SJCRH30 (cell line): ENCODE data around the gene C1QTNF5. TPM values are rescaled to one million over a fixed set of nuclear protein-coding genes. Genes with fewer than 3 reads are reported as not detected.
"Not testable (repeated sequence)": the region's sequence is repeated elsewhere in the genome, so short reads cannot be mapped to it uniquely, and the experiment has no call there.

Experiments used
- DNase-seq, 2 experiments: peaks; one replicate each; pipeline ENCODE4 v3.0.0-alpha.2; 2015 to 2020
- H3K27ac ChIP-seq: fragments of 250-450 bp; sonication (Bioruptor Pico); 2 replicates; pipeline ENCODE4 v1.5.1; 2020; ENCODE audit warnings: mild to moderate bottlenecking, moderate library complexity
- H3K27me3 ChIP-seq: fragments of 250-450 bp; sonication (Bioruptor Pico); 2 replicates; pipeline ENCODE4 v1.5.1; 2020; ENCODE audit warnings: mild to moderate bottlenecking, moderate library complexity
- H3K36me3 ChIP-seq: fragments of 250-450 bp; sonication (Bioruptor Pico); 2 replicates; pipeline ENCODE4 v1.5.1; 2020; ENCODE audit warnings: mild to moderate bottlenecking, moderate library complexity
- H3K4me1 ChIP-seq: fragments of 250-450 bp; sonication (Bioruptor Pico); 2 replicates; pipeline ENCODE4 v1.5.1; 2020; ENCODE audit warnings: mild to moderate bottlenecking, moderate library complexity
- H3K4me3 ChIP-seq: fragments of 250-450 bp; sonication (Bioruptor Pico); 2 replicates; pipeline ENCODE4 v1.5.1; 2020; ENCODE audit warnings: mild to moderate bottlenecking, moderate library complexity
- H3K9me3 ChIP-seq: fragments of 250-450 bp; sonication (Bioruptor Pico); replicated peaks from 2 replicates; pipeline ENCODE4 v1.5.1; 2020; ENCODE audit warnings: mild to moderate bottlenecking, moderate library complexity
- total RNA-seq: library from RNA; depleted of rRNA; stranded (reverse); fragments of >200 nt; shearing (Covaris generic); gene quantifications from 2 replicates; pipeline ENCODE4 v1.2.3, GENCODE V29; 2014; rRNA removed

Gene C1QTNF5
- total RNA-seq: 0.85 and 2.0 TPM in 2 replicates

- H3K4me1 ChIP-seq: peaks cover 5% of the 10 kb centered on the region; the same call in 1 of the 2 replicates
- DNase-seq: peak in 1 of 2 experiments; percentile 42
- H3K9me3 ChIP-seq: no peaks in the 10 kb centered on the region
- H3K36me3 ChIP-seq: no peaks in the 10 kb centered on the region
- H3K27ac ChIP-seq: no peak within 1 kb of the TSS
- H3K27me3 ChIP-seq: no peaks in the 10 kb centered on the region
- peak within 1 kb of the TSS; percentile 54 for H3K4me3 ChIP-seq
Measured at GRCh38 chr11:119340335-119341221, at the start of gene C1QTNF5. TSS of gene C1QTNF5 (minus strand) at chr11:119340883. CDS start at chr11:119340397, 486 bp downstream.

GRCh38 chr11:119389611-119390254 lies 49.0 kb upstream of the C1QTNF5 start:
- no peaks in the 10 kb centered on the region for H3K36me3 ChIP-seq

GRCh38 chr11:119388103-119388502 lies 47.4 kb upstream of the C1QTNF5 start:
- no peak for DNase-seq
- no peak overlapping the region for H3K27ac ChIP-seq

More at GRCh38 chr11:119389611-119390254, 49.0 kb upstream of the C1QTNF5 start:
- no peak overlapping the region for H3K27ac ChIP-seq
- no peak for DNase-seq
- no peaks in the 10 kb centered on the region for H3K4me1 ChIP-seq
- no peak overlapping the region for H3K4me3 ChIP-seq
- no peaks in the 10 kb centered on the region for H3K9me3 ChIP-seq
- no peaks in the 10 kb centered on the region for H3K27me3 ChIP-seq

GRCh38 chr11:119384332-119384731 lies 43.6 kb upstream of the C1QTNF5 start:
- no peak for DNase-seq
- H3K4me1 ChIP-seq: no peaks in the 10 kb centered on the region; the same call in 1 of the 2 replicates
- H3K9me3 ChIP-seq: no peaks in the 10 kb centered on the region
- no peak overlapping the region for H3K4me3 ChIP-seq
- H3K27ac ChIP-seq: no peak overlapping the region
- no peaks in the 10 kb centered on the region for H3K27me3 ChIP-seq
- no peaks in the 10 kb centered on the region for H3K36me3 ChIP-seq

More at GRCh38 chr11:119388103-119388502, 47.4 kb upstream of the C1QTNF5 start:
- Histone ChIP-seq H3K27me3 (no peaks in the 10 kb centered on the region), H3K4me1 (no peaks in the 10 kb centered on the region), H3K9me3 (no peaks in the 10 kb centered on the region), H3K4me3 (no peak overlapping the region), H3K36me3 (no peaks in the 10 kb centered on the region)

- H3K27ac ChIP-seq, DNase-seq, H3K4me1 ChIP-seq, H3K36me3 ChIP-seq, H3K27me3 ChIP-seq, H3K4me3 ChIP-seq, H3K9me3 ChIP-seq: not testable (repeated sequence)
Measured at GRCh38 chr11:119382513-119382912, 41.8 kb upstream of the C1QTNF5 start.

- Histone ChIP-seq H3K9me3 (no peaks in the 10 kb centered on the region), H3K4me3 (peak overlapping the region; percentile 61), H3K27me3 (no peaks in the 10 kb centered on the region), H3K4me1 (peaks cover 13% of the 10 kb centered on the region), H3K36me3 (no peaks in the 10 kb centered on the region), H3K27ac (no peak overlapping the region)
- DNase-seq: no peak
Measured at GRCh38 chr11:119382101-119382500, 41.4 kb upstream of the C1QTNF5 start.

- DNase-seq: peak; percentile 90 to 93
- no peaks in the 10 kb centered on the region for H3K27me3 ChIP-seq
- H3K9me3 ChIP-seq: no peaks in the 10 kb centered on the region
- no peaks in the 10 kb centered on the region for H3K36me3 ChIP-seq
- H3K27ac ChIP-seq: peak within 1 kb of the TSS; percentile 30
- peak within 1 kb of the TSS; percentile 61 for H3K4me3 ChIP-seq
- H3K4me1 ChIP-seq: peaks cover 18% of the 10 kb centered on the region
Measured at GRCh38 chr11:119381181-119381988, 40.7 kb upstream of the C1QTNF5 start, which contains the start of gene USP2. TSS of gene USP2 (minus strand) at chr11:119381690. CDS start at chr11:119373480, 8,210 bp downstream.

GRCh38 chr11:119380827-119381180 lies 40.1 kb upstream of the C1QTNF5 start:
- Histone ChIP-seq H3K4me3 (peak overlapping the region; percentile 61), H3K36me3 (no peaks in the 10 kb centered on the region), H3K27ac (peak overlapping the region; percentile 30), H3K9me3 (no peaks in the 10 kb centered on the region), H3K27me3 (no peaks in the 10 kb centered on the region), H3K4me1 (peaks cover 21% of the 10 kb centered on the region)
- DNase-seq: peak; percentile 26 to 52

GRCh38 chr11:119380160-119380826 lies 39.6 kb upstream of the C1QTNF5 start:
- peaks cover 26% of the 10 kb centered on the region for H3K4me1 ChIP-seq
- peak overlapping the region; percentile 30; the same call in 1 of the 2 replicates for H3K27ac ChIP-seq
- DNase-seq: no peak
- H3K9me3 ChIP-seq: no peaks in the 10 kb centered on the region
- H3K36me3 ChIP-seq: no peaks in the 10 kb centered on the region
- no peaks in the 10 kb centered on the region for H3K27me3 ChIP-seq
- peak overlapping the region; percentile 61 for H3K4me3 ChIP-seq

- Histone ChIP-seq H3K4me1 (peaks cover 36% of the 10 kb centered on the region), H3K36me3 (no peaks in the 10 kb centered on the region), H3K27me3 (no peaks in the 10 kb centered on the region), H3K9me3 (no peaks in the 10 kb centered on the region), H3K27ac (no peak overlapping the region), H3K4me3 (no peak overlapping the region)
- DNase-seq: peak in 1 of 2 experiments; percentile 25
Measured at GRCh38 chr11:119378851-119379465, 38.3 kb upstream of the C1QTNF5 start.

- peaks cover 36% of the 10 kb centered on the region for H3K4me1 ChIP-seq
Measured at GRCh38 chr11:119377961-119378667, 37.4 kb upstream of the C1QTNF5 start.

GRCh38 chr11:119377112-119377901 lies 36.6 kb upstream of the C1QTNF5 start:
- no peak overlapping the region for H3K4me3 ChIP-seq
- peaks cover 36% of the 10 kb centered on the region for H3K4me1 ChIP-seq
- no peaks in the 10 kb centered on the region for H3K36me3 ChIP-seq
- peak in 1 of 2 experiments; percentile 17 for DNase-seq
- no peaks in the 10 kb centered on the region for H3K27me3 ChIP-seq
- H3K9me3 ChIP-seq: no peaks in the 10 kb centered on the region
- H3K27ac ChIP-seq: 0 out of 2 replicates have a peak overlapping the region, but pooled peaks have one; percentile 55

More at GRCh38 chr11:119377961-119378667, 37.4 kb upstream of the C1QTNF5 start:
- no peak overlapping the region for H3K27ac ChIP-seq
- no peaks in the 10 kb centered on the region for H3K36me3 ChIP-seq
- no peak for DNase-seq
- no peaks in the 10 kb centered on the region for H3K9me3 ChIP-seq
- H3K27me3 ChIP-seq: no peaks in the 10 kb centered on the region
- no peak overlapping the region for H3K4me3 ChIP-seq
